Central memory CD8-positive, alpha-beta T cell (primary cell): ENCODE measurements around the gene AGRP.

Experiments
- ATAC-seq: fragments of 150-1000 bp; cut with Tn5 transposase; replicated peaks from 2 replicates; pipeline ENCODE4 v1.10.0; 2022; ENCODE audit warnings: mild to moderate bottlenecking, moderate FRiP score, moderate number of reproducible peaks; ENCODE audit not compliant: poor library complexity, severe bottlenecking; ENCODE audit errors: extremely low read depth
- DNase-seq, 2 donors: peaks; one replicate each; pipeline ENCODE4 v3.0.0; 2021; ENCODE audit warnings: low spot score in 2 of 2
- H3K27ac Mint-ChIP-seq: one replicate; pipeline ENCODE4 v1.8.0; 2022; ENCODE audit warnings: low read depth, mild to moderate bottlenecking, moderate library complexity, mixed read lengths
- H3K27me3 Mint-ChIP-seq: one replicate; pipeline ENCODE4 v1.8.0; 2022; ENCODE audit warnings: mixed read lengths
- H3K36me3 Mint-ChIP-seq: one replicate; pipeline ENCODE4 v1.8.0; 2022; ENCODE audit warnings: mild to moderate bottlenecking, moderate library complexity, mixed read lengths; ENCODE audit not compliant: insufficient read depth
- H3K4me1 Mint-ChIP-seq: one replicate; pipeline ENCODE4 v1.8.0; 2022; ENCODE audit warnings: mixed read lengths
- H3K4me3 Mint-ChIP-seq: one replicate; pipeline ENCODE4 v1.8.0; 2022; ENCODE audit warnings: mild to moderate bottlenecking, moderate library complexity, mixed read lengths
- H3K9me3 Mint-ChIP-seq: one replicate; pipeline ENCODE4 v1.8.0; 2022; ENCODE audit warnings: mixed read lengths

AGRP gene

GRCh38 chr16:67483150-67483549 lies at the start of gene AGRP:
Gene AGRP (minus strand): TSS chr16:67483547. CDS start chr16:67483398, 149 bp downstream.
- no peaks in the 10 kb centered on the region for H3K27me3 Mint-ChIP-seq

GRCh38 chr16:67531247-67531646 lies 47.9 kb upstream of the AGRP start:
- ATAC-seq (no peak), DNase-seq (no peak)
- H3K4me3 Mint-ChIP-seq: peak overlapping the region; percentile 1
- H3K9me3 Mint-ChIP-seq: no peaks in the 10 kb centered on the region
- peaks cover 42% of the 10 kb centered on the region for H3K4me1 Mint-ChIP-seq
- peak overlapping the region; percentile 2 for H3K27ac Mint-ChIP-seq
- no peaks in the 10 kb centered on the region for H3K36me3 Mint-ChIP-seq
- peaks cover 36% of the 10 kb centered on the region for H3K27me3 Mint-ChIP-seq

More at GRCh38 chr16:67483150-67483549, at the start of gene AGRP:
- DNase-seq: no peak
- Mint-ChIP-seq H3K36me3 (peaks cover 27% of the 10 kb centered on the region), H3K27ac (peak within 1 kb of the TSS; percentile 99), H3K9me3 (no peaks in the 10 kb centered on the region), H3K4me1 (peaks cover 38% of the 10 kb centered on the region), H3K4me3 (peak within 1 kb of the TSS; percentile 99)
- ATAC-seq: no peak

GRCh38 chr16:67530013-67530939 lies 46.9 kb upstream of the AGRP start:
- Mint-ChIP-seq H3K27me3 (peaks cover 36% of the 10 kb centered on the region), H3K4me3 (peak overlapping the region; percentile 68), H3K4me1 (peaks cover 33% of the 10 kb centered on the region), H3K9me3 (no peaks in the 10 kb centered on the region), H3K36me3 (no peaks in the 10 kb centered on the region), H3K27ac (no peak overlapping the region)
- ATAC-seq (peak; percentile 44), DNase-seq (no peak)

GRCh38 chr16:67529582-67530012 lies 46.2 kb upstream of the AGRP start:
- no peak overlapping the region for H3K27ac Mint-ChIP-seq
- H3K4me3 Mint-ChIP-seq: peak overlapping the region; percentile 68
- H3K36me3 Mint-ChIP-seq: no peaks in the 10 kb centered on the region
- peaks cover 36% of the 10 kb centered on the region for H3K27me3 Mint-ChIP-seq
- no peaks in the 10 kb centered on the region for H3K9me3 Mint-ChIP-seq
- DNase-seq (no peak), ATAC-seq (no peak)
- peaks cover 30% of the 10 kb centered on the region for H3K4me1 Mint-ChIP-seq

- ATAC-seq: peak; percentile 34
- Mint-ChIP-seq H3K36me3 (no peaks in the 10 kb centered on the region), H3K27ac (no peak overlapping the region), H3K27me3 (peaks cover 36% of the 10 kb centered on the region), H3K4me1 (peaks cover 30% of the 10 kb centered on the region), H3K4me3 (peak overlapping the region; percentile 68), H3K9me3 (no peaks in the 10 kb centered on the region)
- DNase-seq: no peak
Measured at GRCh38 chr16:67528870-67529581, 45.7 kb upstream of the AGRP start.

GRCh38 chr16:67528222-67528869 lies 45.0 kb upstream of the AGRP start, which contains the start of gene RIPOR1:
Gene RIPOR1 (plus strand): TSS chr16:67528829. CDS start chr16:67538447, 9,618 bp downstream.
- H3K27ac Mint-ChIP-seq: no peak within 1 kb of the TSS
- H3K4me3 Mint-ChIP-seq: peak within 1 kb of the TSS; percentile 68
- ATAC-seq (peak; percentile 63), DNase-seq (no peak)
- peaks cover 36% of the 10 kb centered on the region for H3K27me3 Mint-ChIP-seq
- peaks cover 28% of the 10 kb centered on the region for H3K4me1 Mint-ChIP-seq
- no peaks in the 10 kb centered on the region for H3K36me3 Mint-ChIP-seq
- H3K9me3 Mint-ChIP-seq: no peaks in the 10 kb centered on the region

- peaks cover 19% of the 10 kb centered on the region for H3K27me3 Mint-ChIP-seq
- DNase-seq (no peak), ATAC-seq (no peak)
- H3K27ac Mint-ChIP-seq: peak overlapping the region; percentile 34
- H3K4me1 Mint-ChIP-seq: peaks cover 25% of the 10 kb centered on the region
- no peaks in the 10 kb centered on the region for H3K9me3 Mint-ChIP-seq
- peaks cover 2% of the 10 kb centered on the region for H3K36me3 Mint-ChIP-seq
- peak overlapping the region; percentile 60 for H3K4me3 Mint-ChIP-seq
Measured at GRCh38 chr16:67526149-67526791, 42.9 kb upstream of the AGRP start.

- Mint-ChIP-seq H3K9me3 (no peaks in the 10 kb centered on the region), H3K36me3 (peaks cover 5% of the 10 kb centered on the region), H3K4me3 (no peak overlapping the region), H3K27me3 (peaks cover 10% of the 10 kb centered on the region), H3K4me1 (peaks cover 25% of the 10 kb centered on the region), H3K27ac (no peak overlapping the region)
- no peak for DNase-seq
- ATAC-seq: no peak
Measured at GRCh38 chr16:67525176-67525860, 42.0 kb upstream of the AGRP start.

GRCh38 chr16:67521095-67521804 lies 37.9 kb upstream of the AGRP start:
- Mint-ChIP-seq H3K4me1 (peaks cover 33% of the 10 kb centered on the region), H3K36me3 (peaks cover 7% of the 10 kb centered on the region), H3K27me3 (no peaks in the 10 kb centered on the region), H3K9me3 (no peaks in the 10 kb centered on the region), H3K4me3 (peak overlapping the region; percentile 88), H3K27ac (peak overlapping the region; percentile 89)
- DNase-seq (peak; percentile 94 to 98), ATAC-seq (peak; percentile 92)

GRCh38 chr16:67519242-67519641 lies 35.9 kb upstream of the AGRP start:
- Mint-ChIP-seq H3K9me3 (no peaks in the 10 kb centered on the region), H3K27ac (peak overlapping the region; percentile 53), H3K4me3 (peak overlapping the region; percentile 30), H3K36me3 (peaks cover 7% of the 10 kb centered on the region), H3K27me3 (no peaks in the 10 kb centered on the region), H3K4me1 (peaks cover 38% of the 10 kb centered on the region)
- DNase-seq (no peak), ATAC-seq (no peak)

GRCh38 chr16:67518676-67519075 lies 35.3 kb upstream of the AGRP start:
- Mint-ChIP-seq H3K27me3 (no peaks in the 10 kb centered on the region), H3K4me3 (peak overlapping the region; percentile 30), H3K36me3 (peaks cover 7% of the 10 kb centered on the region), H3K4me1 (peaks cover 38% of the 10 kb centered on the region), H3K27ac (peak overlapping the region; percentile 23), H3K9me3 (no peaks in the 10 kb centered on the region)
- no peak for DNase-seq
- ATAC-seq: no peak
